G401 (cell line): ENCODE results near the gene FAM227A. TPM values are rescaled to one million over a fixed set of nuclear protein-coding genes. Genes with fewer than 3 reads are reported as not detected.
A peak's percentile ranks its signal among the peaks of the same experiment; 100 is the strongest.

Experiments used
- DNase-seq: peaks from one replicate; pipeline ENCODE4 v3.0.0-alpha.2; 2015; ENCODE audit warnings: low spot score
- in situ Hi-C: cut with HindIII; loops from 2 replicates; pipeline ENCODE4 v1.10.0; 2016; ENCODE audit warnings: low sequenced_read_pairs, mixed read lengths
- total RNA-seq: library from RNA; depleted of rRNA; stranded (reverse); fragments of >200 nt; shearing (Covaris generic); gene quantifications from 2 replicates; pipeline ENCODE4 v1.2.3, GENCODE V29; 2014; rRNA removed

Gene FAM227A
- total RNA-seq = 0.37 and 0.41 TPM in 2 replicates

DNA sequence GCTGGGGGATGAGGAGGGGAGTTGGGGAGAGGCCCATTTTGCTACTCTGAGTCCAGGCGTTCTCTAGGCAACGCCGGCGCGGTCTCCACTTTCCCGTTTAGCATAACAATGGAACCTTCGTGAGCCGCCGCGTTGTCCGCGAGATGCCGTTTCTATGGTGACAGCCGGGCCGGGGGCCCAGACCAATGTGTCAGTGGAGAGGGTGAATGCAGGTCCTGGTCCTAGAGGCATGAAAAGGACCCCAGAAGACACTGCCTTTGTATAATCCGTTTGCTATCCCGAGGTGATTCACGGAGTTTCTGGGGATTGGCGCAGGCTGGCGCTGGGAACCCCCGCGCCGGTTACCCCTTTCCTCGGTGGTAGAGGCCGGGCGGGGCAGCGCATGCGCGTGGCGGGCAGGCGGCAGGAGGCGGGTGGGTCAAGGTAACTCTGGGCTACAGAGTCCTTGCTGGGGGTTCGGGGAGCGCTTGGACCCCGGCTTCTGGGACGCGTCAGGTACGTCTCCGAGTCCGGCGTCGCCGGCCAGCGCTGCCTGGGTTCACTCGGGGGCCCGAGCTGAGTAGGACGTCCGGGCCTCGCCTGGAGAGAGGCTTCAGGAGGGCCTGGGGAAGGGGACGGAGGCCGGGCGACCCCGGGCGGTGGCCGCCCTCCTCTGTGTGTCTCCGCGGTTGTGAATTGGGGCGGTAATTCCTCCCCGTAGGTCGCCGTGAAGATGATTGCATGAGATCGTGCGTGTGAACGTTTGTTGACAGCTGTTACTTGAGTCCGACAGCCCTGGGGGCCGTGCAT lies at the start of gene FAM227A, which contains the start of gene CBY1:
Gene FAM227A (minus strand): TSS at position 137 of the 789 bp plus-strand sequence. CDS start 6,224 bp downstream, outside the sequence.
Gene CBY1 (plus strand): TSS at position 383 of the 789 bp plus-strand sequence. CDS start 11,417 bp downstream, outside the sequence.
- in situ Hi-C loops = no loop called here
- peak; percentile 87 for DNase-seq

DNA sequence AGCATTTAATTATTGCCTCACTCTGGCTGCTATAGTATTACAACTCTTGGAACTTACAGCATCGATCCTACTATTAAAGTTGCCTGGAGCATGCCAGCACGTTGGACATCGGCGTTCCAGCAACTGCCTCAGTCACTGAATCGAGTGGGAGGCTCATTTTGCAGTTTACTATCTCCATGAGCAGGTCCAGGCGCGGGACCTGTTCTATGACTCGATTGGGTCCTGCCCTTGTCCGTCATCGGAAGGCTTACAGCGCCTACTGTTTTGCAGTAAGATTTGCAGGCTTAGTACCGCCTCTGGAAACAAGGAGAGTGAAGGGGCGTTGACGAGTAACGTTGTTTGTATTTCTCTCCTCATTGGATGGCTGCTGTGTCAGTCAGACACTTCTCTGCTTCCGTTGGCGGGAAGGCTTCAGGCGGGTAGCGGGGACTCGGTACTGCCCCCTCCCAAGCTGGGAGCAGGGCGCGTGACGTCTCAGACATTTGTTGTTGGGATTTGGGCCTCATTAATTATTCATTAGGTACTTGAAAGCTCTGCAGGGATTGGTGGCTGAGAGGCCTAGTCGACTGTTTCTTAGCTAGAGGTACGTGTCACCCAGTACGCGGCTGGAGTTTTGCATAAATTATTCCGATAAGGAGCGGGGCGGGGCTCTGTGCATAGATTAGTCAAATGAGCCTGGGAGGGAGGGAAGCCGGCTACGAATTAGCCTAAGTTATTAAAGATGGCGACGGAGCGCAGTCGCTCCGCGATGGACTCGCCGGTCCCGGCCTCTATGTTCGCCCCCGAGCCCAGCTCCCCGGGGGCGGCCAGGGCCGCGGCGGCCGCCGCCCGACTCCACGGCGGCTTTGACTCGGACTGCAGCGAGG lies 49.3 kb upstream of the FAM227A start, which contains the start of gene GTPBP1:
Gene GTPBP1 (plus strand): TSS at position 710 of the 866 bp plus-strand sequence. CDS start 12 bp downstream, at position 722.
- in situ Hi-C loops = no loop called here
- DNase-seq = peak; percentile 100

DNA sequence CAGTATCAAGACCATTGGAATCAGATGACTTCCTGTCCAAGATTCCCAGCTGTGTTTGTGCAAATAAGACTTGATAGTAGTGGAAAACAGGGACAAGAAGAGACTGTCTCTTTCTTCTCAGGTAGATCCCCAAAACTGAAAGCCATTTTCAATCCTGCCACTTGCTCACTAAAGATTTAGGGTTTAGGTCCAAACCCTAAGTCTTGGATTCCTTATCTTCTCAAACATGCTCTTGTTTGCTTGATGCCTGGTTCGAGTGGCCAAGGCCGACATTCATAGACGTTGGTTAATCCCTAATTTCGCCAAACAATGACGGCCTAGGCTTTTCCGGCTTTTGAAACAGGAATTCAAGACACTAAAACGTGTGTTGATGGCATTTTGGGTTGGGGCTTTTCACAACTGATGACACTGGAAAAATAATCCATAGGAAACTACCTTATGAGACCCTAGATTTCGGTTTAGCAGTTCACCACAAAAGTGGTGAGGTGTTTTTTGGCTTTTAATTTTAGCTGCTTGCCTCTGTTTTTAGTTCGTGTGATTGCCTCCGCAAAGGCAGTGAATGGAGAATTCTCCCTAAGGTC lies 48.6 kb upstream of the FAM227A start:
- in situ Hi-C loops = no loop called here
- no peak for DNase-seq

DNA sequence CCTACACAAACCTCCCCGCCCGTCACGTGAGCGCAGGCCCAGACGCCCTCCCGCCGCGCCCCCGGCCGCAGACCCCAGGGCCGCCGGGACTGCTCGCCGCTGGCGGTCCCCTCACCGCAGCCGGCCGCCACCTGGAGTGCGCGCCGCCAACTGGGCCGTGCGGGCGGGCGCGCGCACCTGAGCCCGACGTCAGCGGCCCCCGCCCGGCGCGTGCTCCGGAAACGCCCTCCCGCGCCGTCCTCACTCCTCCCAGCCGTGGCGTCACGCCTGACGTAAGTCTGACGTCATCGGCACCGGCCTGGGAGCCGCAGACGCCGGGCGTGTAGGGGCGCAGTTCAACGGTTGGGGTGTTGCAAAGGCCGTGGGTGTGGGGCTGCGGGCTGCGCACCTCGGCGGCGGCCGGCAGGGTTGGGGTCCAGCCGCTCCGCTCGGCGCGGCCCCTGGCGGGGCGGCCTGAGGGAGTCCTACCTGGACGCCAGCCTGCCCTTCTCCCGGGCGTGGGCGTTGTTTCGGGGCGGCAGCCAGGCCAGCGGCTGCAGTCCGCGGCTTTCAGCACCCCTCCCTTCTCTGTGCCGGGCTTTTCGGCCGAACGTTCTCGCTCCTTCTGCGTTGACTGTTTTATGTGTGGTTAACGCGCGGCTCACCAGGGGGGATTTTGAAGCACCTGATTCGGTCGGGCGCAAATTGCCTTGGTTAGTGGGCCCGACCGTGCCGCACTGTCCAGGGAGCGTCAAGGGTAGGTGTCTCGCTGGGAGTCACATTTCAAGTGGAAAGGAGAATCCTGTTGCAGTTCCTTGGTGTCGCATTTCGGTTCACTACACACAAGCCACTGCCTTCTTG lies 44.8 kb upstream of the FAM227A start, which contains the start of gene JOSD1:
Gene JOSD1 (minus strand): TSS at position 155 of the 840 bp plus-strand sequence. CDS start 956 bp downstream, outside the sequence.
- DNase-seq = peak; percentile 93
- in situ Hi-C loops = no loop called here

DNA sequence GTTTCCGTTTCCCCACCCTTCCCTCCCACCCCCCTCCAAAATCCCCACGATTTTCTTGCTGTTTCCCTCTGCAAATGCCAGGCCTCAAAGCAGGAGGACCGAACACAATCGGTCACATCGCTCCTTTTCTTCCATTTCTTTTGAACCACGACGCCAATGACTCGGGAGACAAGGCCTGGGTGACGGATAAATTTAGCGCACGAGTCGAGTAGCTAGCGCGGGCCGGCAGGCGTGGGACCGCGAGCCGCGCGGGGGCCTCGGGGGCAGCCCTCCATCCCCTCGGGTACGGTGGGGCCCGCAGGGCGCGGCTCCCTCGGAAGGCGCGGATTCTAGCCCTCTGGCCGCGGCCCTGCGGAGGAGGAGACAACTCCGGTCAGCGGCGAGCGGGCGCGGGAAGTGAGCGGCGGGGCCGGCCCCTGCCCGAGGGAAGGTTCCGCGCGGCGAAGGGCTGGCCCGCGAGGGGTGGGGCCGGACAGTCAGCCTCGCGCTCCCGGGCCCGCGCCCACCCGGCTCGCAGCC lies 44.1 kb upstream of the FAM227A start:
- DNase-seq = peak; percentile 41
- in situ Hi-C loops = no loop called here

DNA sequence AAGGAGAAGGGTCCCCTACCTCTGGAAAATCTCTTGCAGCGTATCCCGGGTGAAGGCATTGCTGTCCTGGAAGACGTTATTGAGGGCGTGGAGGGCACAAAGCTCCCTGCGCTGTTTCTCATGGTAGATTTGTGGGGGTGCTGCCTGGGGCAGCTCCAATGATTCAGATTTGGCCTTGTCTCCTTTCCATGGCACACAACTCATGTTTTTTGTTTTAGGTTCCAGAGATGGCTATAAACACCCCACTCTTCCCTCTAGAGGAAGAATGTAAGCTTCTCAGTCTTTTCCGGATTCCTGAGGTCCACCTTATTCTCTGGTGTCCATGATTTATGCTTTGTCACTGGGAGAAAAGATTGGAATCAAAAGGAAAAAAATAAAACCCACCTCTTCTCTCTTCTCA lies 43.6 kb upstream of the FAM227A start:
- DNase-seq = peak; percentile 34
- in situ Hi-C loops = no loop called here

DNA sequence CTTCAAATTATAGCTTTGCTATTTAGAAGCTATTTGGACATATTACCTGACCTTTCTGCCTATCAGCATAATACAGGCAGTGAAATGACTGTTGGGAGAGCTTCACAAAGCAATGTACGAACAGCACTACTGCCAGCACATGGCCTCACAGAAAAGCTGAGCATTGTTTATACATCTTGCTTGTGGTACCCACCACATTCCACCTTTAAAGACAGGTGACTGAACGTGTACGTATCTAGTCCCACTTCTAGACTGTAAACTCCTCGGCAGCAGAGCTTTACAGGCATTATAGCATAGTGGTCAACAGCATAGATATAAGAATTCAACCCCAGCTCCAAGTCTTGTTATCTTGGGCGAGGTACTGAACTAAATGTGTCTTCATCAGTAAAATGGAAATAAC lies 43.0 kb upstream of the FAM227A start:
- in situ Hi-C loops = no loop called here
- peak; percentile 17 for DNase-seq

DNA sequence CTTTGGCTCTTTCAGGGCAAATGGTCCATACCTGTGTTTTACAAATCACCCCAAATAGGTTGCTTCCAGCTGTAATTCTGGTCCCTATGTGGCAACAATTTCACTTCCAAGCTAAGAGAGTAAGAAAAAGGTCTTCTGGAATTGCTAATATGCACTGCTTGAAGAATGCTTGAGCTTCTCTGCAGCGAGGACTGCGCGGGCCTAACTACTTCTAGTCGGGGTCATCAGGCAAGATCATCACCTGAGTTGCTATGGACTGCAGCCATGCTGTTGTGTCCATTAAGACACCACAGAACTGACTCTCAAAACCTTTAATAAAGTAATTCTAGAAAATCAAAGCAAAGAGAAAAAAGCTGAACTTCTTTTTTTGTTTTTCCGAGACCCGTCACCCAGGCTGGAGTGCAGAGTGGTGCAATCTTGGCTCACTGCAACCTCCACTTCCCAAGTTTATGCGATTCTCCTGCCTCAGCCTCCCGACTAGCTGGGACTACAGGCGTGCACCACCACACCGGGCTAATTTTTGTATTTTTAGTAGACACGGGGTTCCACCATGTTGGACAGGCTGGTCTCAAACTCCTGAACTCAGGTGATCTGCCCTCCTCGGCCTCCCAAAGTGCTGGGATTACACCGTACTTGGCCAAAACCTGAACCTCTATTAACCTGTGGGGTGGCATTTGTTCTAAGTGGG lies 42.4 kb upstream of the FAM227A start:
- DNase-seq = no peak
- in situ Hi-C loops = no loop called here

DNA sequence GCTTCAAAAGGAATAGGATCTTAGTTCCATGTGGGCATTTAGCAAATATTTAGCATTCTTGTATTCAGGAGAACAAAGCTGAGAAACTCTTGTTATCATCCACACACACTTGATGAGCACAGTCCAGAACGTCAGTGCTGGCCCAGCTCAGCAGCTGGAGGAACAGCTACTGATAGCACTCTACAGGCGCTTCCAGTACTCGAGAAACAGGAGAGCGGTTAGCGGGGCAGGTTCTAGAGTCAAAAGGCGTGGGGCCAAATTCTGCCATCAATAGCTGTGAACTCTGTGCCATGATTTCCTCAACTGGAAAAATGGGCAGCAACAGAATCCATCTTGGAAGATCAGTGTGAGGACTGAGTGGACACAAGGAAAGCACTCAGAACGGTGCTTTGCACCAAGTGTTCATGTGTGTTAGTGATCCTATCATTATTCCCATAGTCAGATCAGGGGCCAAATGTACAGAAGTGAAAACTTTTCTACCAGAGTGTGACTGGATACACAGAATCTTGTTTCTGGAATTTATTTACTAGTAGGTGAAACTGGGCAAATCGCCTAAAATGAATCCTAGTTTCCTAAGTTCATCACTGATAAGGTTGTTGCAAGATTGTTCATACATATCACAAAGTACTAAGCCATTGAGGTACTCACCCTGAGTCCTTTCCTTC lies 41.4 kb upstream of the FAM227A start:
- peak; percentile 31 for DNase-seq
- in situ Hi-C loops = no loop called here

DNA sequence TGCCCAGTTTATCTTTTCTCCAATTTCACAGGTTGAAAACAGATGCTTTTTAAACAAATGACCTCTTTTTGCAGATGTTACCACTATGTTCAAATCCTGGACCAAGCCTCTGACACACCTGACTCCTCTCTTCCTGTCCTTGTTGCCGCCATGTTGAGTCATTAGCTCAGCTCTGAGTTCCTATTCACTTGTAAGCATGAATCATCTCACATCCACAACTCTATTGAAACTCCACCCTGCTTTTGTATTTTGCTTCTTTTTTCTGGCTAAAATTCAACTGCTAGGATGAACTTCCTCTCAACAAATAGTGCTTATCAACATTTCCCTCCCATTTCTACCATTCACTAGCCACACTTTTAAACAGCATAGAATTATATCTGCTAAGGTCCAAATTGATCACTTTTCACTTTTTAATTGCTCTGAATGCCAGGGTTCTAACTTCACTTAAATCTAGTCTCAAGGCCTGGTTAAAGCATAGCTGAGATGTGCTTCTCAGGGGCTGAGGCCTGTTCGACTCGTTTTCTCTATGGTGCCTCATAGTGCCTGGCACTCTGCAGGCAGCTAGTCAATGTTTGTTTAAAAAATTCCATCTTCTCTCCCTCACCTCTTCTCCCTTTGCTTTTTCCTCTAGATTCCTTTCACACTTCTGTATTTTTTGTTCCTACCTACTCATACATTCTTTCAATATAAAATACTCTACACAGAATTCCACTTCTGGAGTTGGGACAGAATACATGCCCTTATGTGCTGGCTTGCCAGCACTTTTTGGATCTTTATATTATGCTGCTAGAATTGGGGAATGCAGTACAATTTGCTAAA lies 40.6 kb upstream of the FAM227A start:
- in situ Hi-C loops = no loop called here
- DNase-seq = peak; percentile 17

DNA sequence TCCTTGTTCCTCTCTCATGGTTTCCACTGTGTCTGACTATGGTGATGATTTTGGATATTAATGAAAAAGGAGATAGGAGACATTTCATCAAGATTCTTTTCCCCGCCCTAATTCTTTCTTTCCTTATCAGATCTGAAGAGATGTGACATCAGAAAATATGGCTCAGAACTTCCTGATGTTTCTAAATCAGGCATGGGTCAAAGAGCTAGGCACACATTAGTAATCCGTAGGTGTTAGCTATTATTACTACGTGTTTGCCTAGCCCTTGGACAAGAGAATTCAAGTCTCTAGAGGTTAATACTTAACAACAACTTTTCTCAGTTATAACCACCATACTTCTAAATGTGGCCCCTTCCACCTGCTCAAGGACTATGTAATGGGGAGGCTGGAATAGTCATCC lies 38.7 kb upstream of the FAM227A start:
- DNase-seq = no peak
- in situ Hi-C loops = no loop called here

DNA sequence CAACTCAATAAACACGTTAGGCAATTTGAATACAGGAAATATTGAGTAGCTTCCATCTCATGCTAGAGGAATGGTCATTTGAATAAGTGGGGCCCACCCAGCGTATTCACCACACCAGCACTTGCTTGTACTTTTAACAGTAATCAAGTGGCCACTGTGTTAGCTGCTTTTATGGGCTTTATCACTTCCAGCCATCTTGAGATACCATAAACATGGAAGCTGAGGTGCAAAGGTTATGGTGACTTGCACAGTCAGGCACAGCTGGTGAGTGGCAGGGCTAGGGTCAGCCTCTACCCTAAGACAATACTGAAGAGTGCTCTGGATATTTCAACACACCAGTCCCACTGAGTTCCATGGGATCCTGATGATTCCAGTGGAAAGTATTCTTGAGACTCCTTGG lies 37.9 kb upstream of the FAM227A start:
- in situ Hi-C loops = no loop called here
- no peak for DNase-seq

DNA sequence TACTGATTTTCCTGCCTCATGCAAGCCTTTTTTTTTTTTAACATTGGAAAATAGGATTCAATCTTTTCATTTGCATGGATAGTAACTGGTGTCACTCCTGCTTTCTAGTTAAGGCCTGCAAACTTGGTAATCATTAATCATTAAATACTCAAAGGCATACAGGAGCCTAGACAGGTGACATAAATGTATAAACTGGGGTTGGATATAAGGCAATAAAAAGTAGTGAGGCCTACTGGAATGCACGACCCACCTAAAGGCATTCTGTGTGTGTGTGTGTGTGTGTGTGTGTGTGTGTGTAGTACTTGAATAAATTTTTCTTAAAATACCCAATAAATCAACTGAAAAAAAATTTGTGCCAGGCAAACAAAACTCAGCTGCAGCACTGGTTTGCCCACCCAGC lies 33.5 kb upstream of the FAM227A start:
- in situ Hi-C loops = no loop called here
- no peak for DNase-seq

DNA sequence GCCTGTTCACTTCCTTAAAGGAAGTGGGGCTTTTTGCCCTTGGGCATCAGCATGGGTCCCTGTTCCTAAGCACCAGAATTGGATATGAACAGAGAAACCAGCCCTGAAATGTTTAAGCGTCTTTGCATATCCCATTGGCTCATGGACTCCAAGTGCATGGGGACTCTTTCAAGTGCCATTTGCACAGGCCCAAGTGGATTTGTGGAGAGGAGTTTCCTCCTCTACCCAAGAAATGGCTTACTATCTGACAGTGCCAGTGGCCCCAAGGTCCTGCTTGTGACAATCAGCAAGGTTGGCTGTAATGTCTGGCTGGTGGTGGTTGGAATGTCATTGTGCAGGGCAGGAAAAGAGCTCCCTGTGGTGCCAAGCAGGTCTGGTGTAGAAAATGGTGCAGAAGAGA lies 29.6 kb upstream of the FAM227A start:
- no peak for DNase-seq
- in situ Hi-C loops = no loop called here

DNA sequence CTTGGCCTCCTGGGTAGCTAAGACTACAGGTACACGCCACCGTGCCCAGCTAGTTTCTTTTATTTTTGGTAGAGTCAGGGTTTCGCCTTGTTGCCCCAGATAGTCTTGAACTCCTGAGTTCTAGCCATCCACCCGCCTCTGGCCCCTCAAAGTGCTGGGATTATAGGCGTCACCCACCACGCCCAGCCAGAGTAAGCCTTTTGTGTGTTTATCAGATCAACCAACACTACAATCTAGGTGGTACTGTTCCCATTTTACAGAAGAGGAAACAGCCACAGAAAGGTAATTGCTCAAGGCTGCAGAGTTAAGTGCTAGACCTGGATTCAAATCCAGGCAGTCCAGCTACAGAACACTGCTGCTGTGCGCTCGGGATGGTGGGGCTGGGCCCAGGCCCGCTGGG lies 28.7 kb upstream of the FAM227A start:
- no peak for DNase-seq
- in situ Hi-C loops = no loop called here

DNA sequence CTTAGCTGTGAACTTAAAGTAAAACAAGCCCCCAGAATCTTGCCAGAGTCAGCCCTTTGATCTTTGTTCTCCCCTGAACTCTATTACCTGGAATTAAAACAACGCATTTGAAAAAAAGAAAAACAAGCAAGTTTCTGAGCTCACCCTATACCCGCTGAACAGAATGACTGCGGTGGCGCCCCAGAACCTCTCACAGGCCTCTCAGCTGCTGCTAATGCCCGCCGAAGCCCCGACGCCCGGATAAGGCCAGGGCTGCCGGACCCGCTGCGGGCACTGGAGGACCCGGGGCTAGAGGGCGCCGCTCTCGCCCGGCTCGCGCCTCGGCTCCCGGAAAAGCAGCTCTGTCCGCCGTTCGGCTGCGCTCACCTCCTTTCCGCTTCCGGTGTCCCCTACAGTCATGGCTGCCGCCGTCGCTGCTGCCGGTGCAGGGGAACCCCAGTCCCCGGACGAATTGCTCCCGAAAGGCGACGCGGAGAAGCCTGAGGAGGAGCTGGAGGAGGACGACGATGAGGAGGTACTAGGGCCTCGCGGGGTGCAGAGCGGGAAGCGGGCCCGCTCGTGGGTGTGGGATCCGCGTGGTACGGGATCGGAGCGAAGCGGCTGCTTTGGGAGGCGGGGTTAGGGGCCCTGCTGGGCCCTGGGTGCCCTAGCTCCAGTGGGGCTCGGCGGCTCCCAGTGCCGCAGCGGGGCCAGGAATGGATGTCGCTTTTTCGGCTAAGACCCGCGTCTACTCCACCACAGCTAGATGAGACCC lies 25.6 kb upstream of the FAM227A start, which contains the start of gene TOMM22:
Gene TOMM22 (plus strand): TSS at position 376 of the 754 bp plus-strand sequence. CDS start 22 bp downstream, at position 398.
- in situ Hi-C loops = no loop called here
- DNase-seq = peak; percentile 91
